HG03460 (cell line): ENCODE data around the gene RAPGEF3.

Experiments
- ATAC-seq: cut with Tn5 transposase; IDR thresholded peaks from one replicate; pipeline ENCODE4 v1.9.1; 2021; ENCODE audit not compliant: unreplicated experiment

RAPGEF3 gene

DNA sequence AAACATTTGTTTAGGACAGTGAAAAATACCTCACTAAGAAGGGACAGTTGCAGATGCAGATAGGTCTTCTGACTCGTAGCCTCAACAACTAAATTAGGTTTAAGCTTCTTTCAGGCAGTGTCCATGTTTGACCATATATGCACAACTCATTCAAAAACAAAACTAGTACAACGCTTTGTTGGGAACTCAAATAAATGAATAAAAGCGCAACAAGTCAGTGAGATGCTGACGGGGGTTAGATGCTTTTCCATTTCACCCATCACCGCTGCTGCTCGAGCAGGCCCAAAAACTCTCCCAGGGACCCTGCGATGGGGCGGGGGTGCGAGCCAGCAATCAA, 53.5 kb downstream of the RAPGEF3 start:
- ATAC-seq, result no peak

DNA sequence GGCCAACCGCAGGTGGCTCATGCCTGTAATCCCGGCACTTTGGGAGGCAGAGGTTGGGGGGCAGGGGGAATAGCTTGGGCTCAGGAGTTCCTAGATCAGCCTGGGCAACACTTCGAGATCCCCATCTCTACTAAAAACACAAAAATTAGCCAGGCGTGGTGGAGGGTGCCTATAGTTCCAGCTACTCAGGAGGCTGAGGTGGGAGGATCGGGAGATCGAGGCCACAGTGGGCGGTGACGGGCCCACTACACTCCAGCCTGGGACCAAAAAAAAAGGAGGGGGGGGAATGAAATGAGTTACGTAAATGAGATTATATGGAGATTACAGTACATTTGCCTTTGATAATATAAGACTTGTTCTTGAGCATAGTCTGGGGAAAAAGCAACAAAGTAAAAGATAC, 54.0 kb downstream of the RAPGEF3 start:
- no peak for ATAC-seq

DNA sequence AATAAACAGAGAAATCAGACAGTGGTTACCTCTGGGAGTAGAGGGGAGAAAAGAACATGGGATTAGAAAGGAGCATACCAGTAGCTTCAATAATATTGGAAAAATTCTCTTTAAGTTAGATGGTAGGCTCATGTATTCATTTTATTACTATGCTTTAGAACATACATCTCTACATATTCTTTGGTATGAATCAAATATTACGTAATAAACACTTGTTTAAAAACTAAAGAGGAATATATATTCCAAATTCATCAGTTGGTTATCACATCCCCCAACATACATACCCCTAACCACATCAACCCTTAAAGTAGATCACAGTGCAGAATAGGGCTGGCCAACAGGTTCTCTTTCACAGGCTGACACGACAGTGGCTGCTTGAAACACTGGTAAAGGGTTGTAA, 58.4 kb downstream of the RAPGEF3 start:
- no peak for ATAC-seq

DNA sequence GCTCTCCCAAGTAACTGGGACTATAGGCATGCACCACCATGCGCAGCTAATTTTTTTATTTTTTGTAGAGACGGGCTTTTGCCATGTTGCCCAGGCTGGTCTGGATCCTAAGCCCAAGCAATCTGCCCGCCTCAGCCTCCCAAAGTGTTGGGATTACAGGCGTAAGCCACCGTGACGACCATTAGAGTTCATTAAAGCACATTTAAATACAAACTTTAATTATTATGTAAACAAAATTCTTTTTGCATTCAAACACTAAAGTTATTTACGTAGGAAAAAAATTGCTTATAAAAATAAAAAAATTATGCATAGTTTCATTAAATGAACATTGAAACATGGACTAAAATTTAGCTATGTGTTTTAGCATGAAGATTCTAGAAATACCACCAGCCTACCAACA, 60.0 kb downstream of the RAPGEF3 start:
- ATAC-seq, result no peak

DNA sequence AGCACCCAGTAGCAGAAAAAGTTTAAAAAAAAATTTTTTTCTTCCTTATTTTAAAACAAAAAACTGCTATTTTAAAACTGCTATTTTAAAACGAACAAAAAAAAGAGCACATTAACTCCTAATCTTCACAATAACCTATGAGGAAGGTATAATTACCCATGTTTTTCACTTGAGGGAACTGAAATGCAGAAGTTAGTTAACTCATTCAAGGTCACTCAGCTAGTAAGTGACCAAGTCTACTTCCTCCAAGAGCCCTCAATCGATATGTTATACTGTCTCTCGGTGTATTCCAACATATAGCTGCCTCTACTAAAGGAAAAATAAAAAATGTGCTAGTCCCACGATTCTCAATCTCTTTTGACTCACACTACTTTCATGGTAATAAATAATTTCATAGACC, 60.6 kb downstream of the RAPGEF3 start:
- ATAC-seq, result no peak

DNA sequence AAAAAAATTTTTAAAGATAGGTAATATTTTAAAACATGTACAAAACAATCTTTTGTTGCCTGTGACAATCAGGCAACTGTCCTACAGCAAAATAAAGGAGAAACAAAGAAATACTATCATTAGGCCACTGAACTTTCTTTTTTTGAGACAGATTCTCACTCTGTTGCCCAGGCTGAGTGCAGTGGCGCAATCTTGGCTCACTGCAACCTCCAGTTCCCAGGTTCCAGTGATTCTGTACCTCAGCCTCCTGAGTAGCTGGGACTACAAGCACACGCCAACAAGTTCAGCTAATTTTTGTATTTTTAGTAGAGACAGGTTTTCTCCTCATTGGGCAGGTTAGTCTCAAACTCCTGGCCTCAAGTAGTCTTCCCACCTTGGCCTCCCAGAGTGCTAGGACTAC, 69.5 kb downstream of the RAPGEF3 start:
- ATAC-seq, result no peak

DNA sequence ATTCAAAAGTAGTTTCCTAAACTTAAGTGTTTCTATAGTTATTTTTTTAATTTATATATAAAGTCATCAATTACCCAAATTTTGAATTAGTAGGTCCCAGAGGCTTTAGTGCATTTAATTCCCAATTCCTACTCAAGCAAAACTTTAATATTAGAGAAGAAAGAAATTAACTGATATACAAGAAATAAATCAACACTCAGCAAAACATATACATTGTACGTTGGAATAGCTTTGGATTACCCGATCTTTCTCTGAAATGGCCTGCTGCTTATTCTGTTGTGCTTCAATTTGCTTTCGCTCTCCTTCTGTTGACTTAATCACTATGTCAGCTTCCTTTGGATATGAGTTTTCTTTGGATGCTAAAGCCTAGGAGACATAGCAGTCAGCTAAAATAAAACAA, 71.0 kb downstream of the RAPGEF3 start:
- ATAC-seq, result no peak

GRCh38 chr12:47686645-47687240, 71.9 kb downstream of the RAPGEF3 start:
- ATAC-seq, result no peak
